Panc1 (cell line): ENCODE results near the gene SLC4A5. TPM values are rescaled to one million over a fixed set of nuclear protein-coding genes. Genes with fewer than 3 reads are reported as not detected.

ENCODE experiments used
- ATAC-seq: fragments of 200-7000 bp; cut with Tn5 transposase; 2 replicates; pipeline ENCODE4 v1.9.1; 2020; ENCODE audit warnings: mild to moderate bottlenecking, moderate library complexity
- BruUV-seq: library from RNA; stranded (reverse); fragments of 400-500 nt; replicated peaks from 2 replicates; lab custom pipeline; 2021; lab: Mats Ljungman, UMichigan
- CTCF ChIA-PET: fragments of 300-600 bp; sonication (Branson Sonifier 250); formaldehyde crosslinking; loops from one replicate; lab custom pipeline; 2022; ENCODE audit warnings: antibody characterized with exemption; lab: Charles Lee
- POLR2A ChIA-PET: fragments of 300-600 bp; sonication (Branson Sonifier 250); formaldehyde crosslinking; loops from one replicate; lab custom pipeline; 2022; ENCODE audit warnings: antibody characterized with exemption; lab: Charles Lee
- DNase-seq: peaks from one replicate; pipeline ENCODE4 v3.0.0-alpha.2; 2010; ENCODE audit warnings: low read depth, low spot score
- H3K27ac ChIP-seq: 2 replicates; pipeline ENCODE4 v1.5.1; 2011; ENCODE audit warnings: mild to moderate bottlenecking, low read length, inconsistent platforms
- H3K27me3 ChIP-seq: fragments of 200-500 bp; sonication (Bioruptor generic); 2 replicates; pipeline ENCODE4 v1.6.0; 2014; ENCODE audit warnings: low read length, inconsistent platforms; ENCODE audit not compliant: control insufficient read depth, insufficient read depth
- H3K36me3 ChIP-seq: fragments of 200-500 bp; sonication (Bioruptor generic); 2 replicates; pipeline ENCODE4 v1.5.1; 2014; ENCODE audit warnings: inconsistent platforms, mild to moderate bottlenecking, low read length, moderate library complexity; ENCODE audit not compliant: control insufficient read depth, insufficient read depth
- H3K4me1 ChIP-seq: 2 replicates; pipeline ENCODE4 v1.5.1; 2011; ENCODE audit warnings: inconsistent platforms, mild to moderate bottlenecking, low read length, moderate library complexity; ENCODE audit not compliant: control insufficient read depth, insufficient read depth
- H3K4me3 ChIP-seq, 2 experiments: 2 replicates each; pipeline ENCODE4 v1.5.1; 2011 to 2012; ENCODE audit warnings: low read depth in 2 of 2, low read length in 2 of 2, mild to moderate bottlenecking in 2 of 2, inconsistent platforms in 1 of 2, moderate library complexity in 1 of 2
- H3K9me3 ChIP-seq: fragments of 200-500 bp; sonication (Bioruptor generic); 2 replicates; pipeline ENCODE4 v1.5.1; 2014; ENCODE audit warnings: low read depth, mild to moderate bottlenecking, inconsistent platforms, low read length, moderate library complexity; ENCODE audit not compliant: control insufficient read depth, insufficient read depth
- POLR2AphosphoS5 ChIP-seq: IDR thresholded peaks from 2 replicates; pipeline ENCODE4 v1.6.1; 2012; ENCODE audit warnings: mild to moderate bottlenecking, low read depth, low read length, moderate library complexity
- SIN3A ChIP-seq: IDR thresholded peaks from 2 replicates; pipeline ENCODE4 v1.6.1; 2012; ENCODE audit warnings: low read depth, mild to moderate bottlenecking, low read length, moderate library complexity, borderline replicate concordance; ENCODE audit not compliant: insufficient read depth
- TCF7L2 ChIP-seq: IDR thresholded peaks from 2 replicates; pipeline ENCODE4 v1.6.1; 2011; ENCODE audit warnings: mild to moderate bottlenecking, low read depth, low read length, inconsistent platforms
- in situ Hi-C: cut with HindIII; loops from 2 replicates; pipeline ENCODE4 v1.10.0; 2016; ENCODE audit warnings: low sequenced_read_pairs, low pct_unique_long_range_greater_than_20kb
- intact Hi-C: fragments of 100-400 bp; cut with micrococcal nuclease; formaldehyde crosslinking; loops from one replicate; pipeline ENCODE4 v1.10.0; 2022; ENCODE audit not compliant: unreplicated experiment
- total RNA-seq: library from RNA; stranded (reverse); gene quantifications from one replicate; pipeline ENCODE4 v1.2.1, GENCODE V29; 2021; ENCODE audit not compliant: unreplicated experiment
- TF ChIP-seq, protein P1 (sequence below), 2 experiments: IDR thresholded peaks; 2 replicates each; pipeline ENCODE4 v1.6.1; 2011 to 2012; ENCODE audit warnings: low read depth in 2 of 2, control low read depth in 1 of 2, low read length in 1 of 2, mild to moderate bottlenecking in 1 of 2, moderate library complexity in 1 of 2; ENCODE audit not compliant: insufficient read depth in 1 of 2
- TF ChIP-seq, protein P2 (sequence below): fragments of 450-650 bp; IDR thresholded peaks from 2 replicates; pipeline ENCODE4 v1.5.1; 2017; ENCODE audit warnings: mild to moderate bottlenecking

SLC4A5 gene
- total RNA-seq, 1 experiment from 2014 or later: 1.2 TPM

DNA sequence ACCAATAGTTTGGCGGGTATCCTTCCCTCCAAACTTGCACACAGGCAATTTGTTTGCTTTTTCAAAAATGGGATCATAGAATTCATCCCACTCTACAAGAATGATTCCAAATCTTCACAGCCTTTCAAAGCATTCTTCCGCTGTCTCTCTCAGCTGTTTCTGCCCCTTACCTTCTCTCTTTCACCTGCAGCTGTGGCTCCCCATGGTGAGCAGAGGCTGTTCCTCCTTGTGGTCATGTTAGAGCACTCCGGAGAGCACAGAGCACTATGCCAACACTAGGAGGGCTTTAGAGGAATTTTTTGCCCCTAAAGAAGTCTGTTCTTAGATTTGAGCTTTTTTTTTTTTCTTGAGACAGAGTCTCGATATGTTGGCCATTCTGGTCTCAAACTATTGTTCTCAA, 114.4 kb downstream of the SLC4A5 start:
- Histone ChIP-seq H3K9me3 (no peaks in the 10 kb centered on the region), H3K27ac (no peak overlapping the region), H3K27me3 (no peaks in the 10 kb centered on the region), H3K4me3 (no peak overlapping the region), H3K36me3 (no peaks in the 10 kb centered on the region), H3K4me1 (peaks cover 9% of the 10 kb centered on the region; the same call in 1 of the 2 replicates)
- ChIA-PET POLR2A (interaction anchor here (0.6 kb wide), 1 partner anchor 273 kb away, joined by 3 read pairs; no protein-coding TSS in a partner anchor), CTCF (interaction anchor here (0.6 kb wide), 1 partner anchor 19 kb away, joined by 5 read pairs; no protein-coding TSS in a partner anchor)
- BruUV-seq: no TSS peak
- ATAC-seq (no peak), DNase-seq (no peak)
- in situ Hi-C loops (no loop called here), intact Hi-C loops (no loop called here)
- no peak for TF ChIP-seq SIN3A
- TF ChIP-seq, protein P1, sequence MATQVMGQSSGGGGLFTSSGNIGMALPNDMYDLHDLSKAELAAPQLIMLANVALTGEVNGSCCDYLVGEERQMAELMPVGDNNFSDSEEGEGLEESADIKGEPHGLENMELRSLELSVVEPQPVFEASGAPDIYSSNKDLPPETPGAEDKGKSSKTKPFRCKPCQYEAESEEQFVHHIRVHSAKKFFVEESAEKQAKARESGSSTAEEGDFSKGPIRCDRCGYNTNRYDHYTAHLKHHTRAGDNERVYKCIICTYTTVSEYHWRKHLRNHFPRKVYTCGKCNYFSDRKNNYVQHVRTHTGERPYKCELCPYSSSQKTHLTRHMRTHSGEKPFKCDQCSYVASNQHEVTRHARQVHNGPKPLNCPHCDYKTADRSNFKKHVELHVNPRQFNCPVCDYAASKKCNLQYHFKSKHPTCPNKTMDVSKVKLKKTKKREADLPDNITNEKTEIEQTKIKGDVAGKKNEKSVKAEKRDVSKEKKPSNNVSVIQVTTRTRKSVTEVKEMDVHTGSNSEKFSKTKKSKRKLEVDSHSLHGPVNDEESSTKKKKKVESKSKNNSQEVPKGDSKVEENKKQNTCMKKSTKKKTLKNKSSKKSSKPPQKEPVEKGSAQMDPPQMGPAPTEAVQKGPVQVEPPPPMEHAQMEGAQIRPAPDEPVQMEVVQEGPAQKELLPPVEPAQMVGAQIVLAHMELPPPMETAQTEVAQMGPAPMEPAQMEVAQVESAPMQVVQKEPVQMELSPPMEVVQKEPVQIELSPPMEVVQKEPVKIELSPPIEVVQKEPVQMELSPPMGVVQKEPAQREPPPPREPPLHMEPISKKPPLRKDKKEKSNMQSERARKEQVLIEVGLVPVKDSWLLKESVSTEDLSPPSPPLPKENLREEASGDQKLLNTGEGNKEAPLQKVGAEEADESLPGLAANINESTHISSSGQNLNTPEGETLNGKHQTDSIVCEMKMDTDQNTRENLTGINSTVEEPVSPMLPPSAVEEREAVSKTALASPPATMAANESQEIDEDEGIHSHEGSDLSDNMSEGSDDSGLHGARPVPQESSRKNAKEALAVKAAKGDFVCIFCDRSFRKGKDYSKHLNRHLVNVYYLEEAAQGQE (IDR thresholded peaks at IDR 0.05; ENCODE audit: insufficient read depth in 1 of 2, low read depth in 2 of 2, low read length in 1 of 2): no peak
- no peak for TF ChIP-seq POLR2AphosphoS5
- TF ChIP-seq, protein P2, sequence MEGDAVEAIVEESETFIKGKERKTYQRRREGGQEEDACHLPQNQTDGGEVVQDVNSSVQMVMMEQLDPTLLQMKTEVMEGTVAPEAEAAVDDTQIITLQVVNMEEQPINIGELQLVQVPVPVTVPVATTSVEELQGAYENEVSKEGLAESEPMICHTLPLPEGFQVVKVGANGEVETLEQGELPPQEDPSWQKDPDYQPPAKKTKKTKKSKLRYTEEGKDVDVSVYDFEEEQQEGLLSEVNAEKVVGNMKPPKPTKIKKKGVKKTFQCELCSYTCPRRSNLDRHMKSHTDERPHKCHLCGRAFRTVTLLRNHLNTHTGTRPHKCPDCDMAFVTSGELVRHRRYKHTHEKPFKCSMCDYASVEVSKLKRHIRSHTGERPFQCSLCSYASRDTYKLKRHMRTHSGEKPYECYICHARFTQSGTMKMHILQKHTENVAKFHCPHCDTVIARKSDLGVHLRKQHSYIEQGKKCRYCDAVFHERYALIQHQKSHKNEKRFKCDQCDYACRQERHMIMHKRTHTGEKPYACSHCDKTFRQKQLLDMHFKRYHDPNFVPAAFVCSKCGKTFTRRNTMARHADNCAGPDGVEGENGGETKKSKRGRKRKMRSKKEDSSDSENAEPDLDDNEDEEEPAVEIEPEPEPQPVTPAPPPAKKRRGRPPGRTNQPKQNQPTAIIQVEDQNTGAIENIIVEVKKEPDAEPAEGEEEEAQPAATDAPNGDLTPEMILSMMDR: no peak
- TF ChIP-seq TCF7L2: no peak

DNA sequence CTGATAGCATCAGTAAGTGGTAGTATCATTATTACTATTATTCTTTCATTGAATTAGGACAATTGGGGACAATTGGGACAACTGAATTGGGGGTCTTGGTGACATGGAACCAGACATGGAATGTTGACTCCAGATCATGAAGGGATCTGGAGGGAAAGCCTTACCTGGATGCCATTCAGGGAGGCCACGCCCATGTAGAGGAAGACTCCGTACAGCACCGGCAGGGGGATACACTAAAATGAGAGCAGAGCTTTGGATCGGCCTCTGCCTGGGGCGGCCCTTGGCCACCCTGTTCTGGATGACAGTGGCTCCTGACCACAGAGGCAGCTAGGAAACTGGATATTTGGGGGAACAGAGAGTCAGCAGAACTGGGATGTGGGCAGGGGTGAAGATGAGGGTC, 115.6 kb downstream of the SLC4A5 start:
- BruUV-seq: no TSS peak
- intact Hi-C loops: no loop called here
- CTCF ChIA-PET: no interaction called here
- in situ Hi-C loops: no loop called here
- no peak overlapping the region for H3K27ac ChIP-seq
- H3K9me3 ChIP-seq: no peaks in the 10 kb centered on the region
- POLR2A ChIA-PET: no interaction called here
- TF ChIP-seq, protein P1 (IDR thresholded peaks at IDR 0.05; ENCODE audit: insufficient read depth in 1 of 2, low read depth in 2 of 2, low read length in 1 of 2): no peak
- TF ChIP-seq TCF7L2: no peak
- TF ChIP-seq SIN3A: no peak
- TF ChIP-seq, protein P2: no peak
- TF ChIP-seq POLR2AphosphoS5: no peak
- ATAC-seq (no peak), DNase-seq (no peak)
- H3K36me3 ChIP-seq: no peaks in the 10 kb centered on the region
- no peaks in the 10 kb centered on the region for H3K27me3 ChIP-seq
- H3K4me3 ChIP-seq: no peak overlapping the region
- peaks cover 9% of the 10 kb centered on the region; the same call in 1 of the 2 replicates for H3K4me1 ChIP-seq
